IPS-18c (cell line): ENCODE data around the gene PTCHD4.
"Not testable (repeated sequence)": the region's sequence is repeated elsewhere in the genome, so short reads cannot be mapped to it uniquely, and the experiment has no call there.

Experiments used
- H3K4me3 ChIP-seq: 2 replicates; pipeline ENCODE4 v1.7.0; 2013; ENCODE audit warnings: low read depth, mild to moderate bottlenecking, low read length, moderate library complexity; ENCODE audit not compliant: insufficient read depth
- H3K9me3 ChIP-seq: one replicate; pipeline ENCODE4 v1.6.1; 2013; ENCODE audit warnings: mild to moderate bottlenecking, low read length, moderate library complexity; ENCODE audit not compliant: control insufficient read depth, insufficient read depth

Gene PTCHD4

GRCh38 chr6:48111143-48111506, at the start of gene PTCHD4:
Gene PTCHD4 (minus strand): TSS chr6:48111197. CDS start chr6:48068957, 42,240 bp downstream.
- H3K4me3 ChIP-seq: 0 out of 2 replicates have a peak within 1 kb of the TSS, but pooled peaks have one; percentile 24
- H3K9me3 ChIP-seq: no peaks in the 10 kb centered on the region

- Histone ChIP-seq H3K9me3 (peaks cover 7% of the 10 kb centered on the region), H3K4me3 (no peak overlapping the region)
These were observed 40.1 kb upstream of the PTCHD4 start for GRCh38 chr6:48151142-48151541.

- no peak overlapping the region for H3K4me3 ChIP-seq
- H3K9me3 ChIP-seq: peaks cover 7% of the 10 kb centered on the region
These were observed 39.7 kb upstream of the PTCHD4 start for GRCh38 chr6:48150701-48151100.

GRCh38 chr6:48147051-48147450, 36.1 kb upstream of the PTCHD4 start:
- Histone ChIP-seq H3K9me3 (peaks cover 3% of the 10 kb centered on the region), H3K4me3 (no peak overlapping the region)

- no peak overlapping the region for H3K4me3 ChIP-seq
These were observed 33.0 kb upstream of the PTCHD4 start for GRCh38 chr6:48144021-48144420.

GRCh38 chr6:48141975-48142374, 31.0 kb upstream of the PTCHD4 start:
- no peaks in the 10 kb centered on the region for H3K9me3 ChIP-seq

More at GRCh38 chr6:48144021-48144420, 33.0 kb upstream of the PTCHD4 start:
- H3K9me3 ChIP-seq: no peaks in the 10 kb centered on the region

GRCh38 chr6:48139818-48140614, 29.0 kb upstream of the PTCHD4 start:
- no peaks in the 10 kb centered on the region for H3K9me3 ChIP-seq

More at GRCh38 chr6:48141975-48142374, 31.0 kb upstream of the PTCHD4 start:
- H3K4me3 ChIP-seq: no peak overlapping the region

GRCh38 chr6:48136856-48137255, 25.9 kb upstream of the PTCHD4 start:
- Histone ChIP-seq H3K4me3 (no peak overlapping the region), H3K9me3 (no peaks in the 10 kb centered on the region)

More at GRCh38 chr6:48139818-48140614, 29.0 kb upstream of the PTCHD4 start:
- no peak overlapping the region for H3K4me3 ChIP-seq

GRCh38 chr6:48135323-48136084, 24.5 kb upstream of the PTCHD4 start:
- H3K9me3 ChIP-seq: no peaks in the 10 kb centered on the region
- H3K4me3 ChIP-seq: no peak overlapping the region

GRCh38 chr6:48134246-48134645, 23.2 kb upstream of the PTCHD4 start:
- Histone ChIP-seq H3K9me3 (no peaks in the 10 kb centered on the region), H3K4me3 (no peak overlapping the region)

- H3K9me3 ChIP-seq: no peaks in the 10 kb centered on the region
These were observed 12.6 kb upstream of the PTCHD4 start for GRCh38 chr6:48123601-48124000.

GRCh38 chr6:48121983-48122749, 11.2 kb upstream of the PTCHD4 start:
- not testable (repeated sequence) for H3K9me3 ChIP-seq, H3K4me3 ChIP-seq

More at GRCh38 chr6:48123601-48124000, 12.6 kb upstream of the PTCHD4 start:
- no peak overlapping the region for H3K4me3 ChIP-seq

- Histone ChIP-seq H3K4me3 (no peak overlapping the region), H3K9me3 (no peaks in the 10 kb centered on the region)
These were observed 6.0 kb upstream of the PTCHD4 start for GRCh38 chr6:48116699-48117645.

GRCh38 chr6:48113130-48113529, 2.1 kb upstream of the PTCHD4 start:
- no peak overlapping the region for H3K4me3 ChIP-seq
- no peaks in the 10 kb centered on the region for H3K9me3 ChIP-seq

GRCh38 chr6:48111575-48111974, 578 bp upstream of the PTCHD4 start:
- Histone ChIP-seq H3K9me3 (no peaks in the 10 kb centered on the region), H3K4me3 (no peak overlapping the region)

GRCh38 chr6:48110436-48111142, 408 bp downstream of the PTCHD4 start:
- Histone ChIP-seq H3K4me3 (0 out of 2 replicates have a peak overlapping the region, but pooled peaks have one; percentile 24), H3K9me3 (no peaks in the 10 kb centered on the region)
